GM19467 (cell line): ENCODE results near the gene KRTAP5-8.
"Not testable (repeated sequence)": the region's sequence is repeated elsewhere in the genome, so short reads cannot be mapped to it uniquely, and the experiment has no call there.

Experiments used
- ATAC-seq: cut with Tn5 transposase; IDR thresholded peaks from one replicate; pipeline ENCODE4 v1.9.1; 2021; ENCODE audit warnings: mild to moderate bottlenecking, moderate library complexity; ENCODE audit not compliant: unreplicated experiment

KRTAP5-8 gene

DNA sequence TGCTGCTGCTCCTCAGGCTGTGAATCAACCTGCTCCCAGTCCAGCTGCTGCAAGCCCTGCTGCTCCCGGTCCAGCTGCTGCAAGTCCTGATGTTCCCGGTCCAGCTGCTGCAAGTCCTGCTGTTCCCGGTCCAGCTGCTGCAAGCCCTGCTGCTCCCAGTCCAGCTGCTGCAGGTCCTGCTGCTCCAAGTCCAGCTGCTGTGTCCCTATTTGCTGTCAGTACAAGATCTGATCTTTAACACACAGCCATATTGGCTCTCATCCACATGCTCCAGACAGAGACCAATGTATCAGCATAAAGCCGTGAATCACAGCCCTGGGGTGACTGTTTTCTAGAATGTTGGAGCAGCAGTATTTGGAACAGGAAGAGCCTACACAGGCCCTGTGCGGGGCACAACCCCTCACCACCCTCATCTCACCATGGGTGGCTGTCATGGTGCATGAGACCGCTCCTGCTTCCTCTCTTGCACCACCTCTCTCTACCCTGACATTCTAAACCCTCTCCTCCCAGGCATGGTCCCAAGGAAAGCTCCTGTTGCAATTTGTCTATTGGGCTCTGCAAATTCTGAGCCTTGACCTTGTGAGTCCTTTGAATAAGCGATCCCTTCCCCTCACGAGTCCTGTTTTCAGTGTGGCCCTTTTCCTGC lies 31.0 kb downstream of the KRTAP5-8 start:
- ATAC-seq: no peak

DNA sequence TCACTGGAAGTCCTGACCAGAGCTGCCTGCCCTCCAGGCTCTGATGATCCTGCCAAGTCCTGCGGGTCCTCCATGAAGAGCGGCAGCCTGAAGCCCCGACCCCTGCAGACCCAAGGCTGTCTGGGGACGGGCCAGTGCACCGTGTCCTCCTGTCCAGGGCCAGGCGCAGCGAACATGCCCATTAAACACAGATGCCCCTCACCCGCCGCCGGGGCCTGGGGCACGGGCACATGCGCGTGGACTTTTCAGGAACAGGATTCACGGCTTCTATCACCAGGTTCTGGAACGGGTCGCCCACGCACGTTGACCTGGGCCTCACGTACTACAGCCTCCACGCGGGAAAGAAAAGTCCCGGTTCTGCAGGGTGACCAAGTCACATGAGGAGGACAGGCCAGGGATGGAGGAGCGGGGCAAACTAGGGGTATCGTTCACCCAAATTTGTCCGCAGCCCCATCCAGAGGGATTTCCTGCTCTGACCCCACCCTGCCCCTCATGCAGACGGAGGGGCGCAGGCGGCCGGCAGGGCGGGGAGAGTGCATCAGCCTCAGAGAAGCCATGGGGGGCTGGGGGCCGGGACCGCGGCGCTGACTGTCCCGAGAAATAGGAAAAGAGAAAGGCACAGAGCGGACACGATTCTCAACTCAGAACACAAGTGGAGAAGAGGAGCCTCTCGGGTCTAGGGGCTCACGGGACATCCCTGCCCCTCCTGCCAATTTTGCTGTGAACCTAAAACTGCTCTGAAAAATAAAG lies 33.5 kb downstream of the KRTAP5-8 start:
- not testable (repeated sequence) for ATAC-seq

- ATAC-seq: no peak
Observed at GRCh38 chr11:71572811-71573210, 35.0 kb downstream of the KRTAP5-8 start.

DNA sequence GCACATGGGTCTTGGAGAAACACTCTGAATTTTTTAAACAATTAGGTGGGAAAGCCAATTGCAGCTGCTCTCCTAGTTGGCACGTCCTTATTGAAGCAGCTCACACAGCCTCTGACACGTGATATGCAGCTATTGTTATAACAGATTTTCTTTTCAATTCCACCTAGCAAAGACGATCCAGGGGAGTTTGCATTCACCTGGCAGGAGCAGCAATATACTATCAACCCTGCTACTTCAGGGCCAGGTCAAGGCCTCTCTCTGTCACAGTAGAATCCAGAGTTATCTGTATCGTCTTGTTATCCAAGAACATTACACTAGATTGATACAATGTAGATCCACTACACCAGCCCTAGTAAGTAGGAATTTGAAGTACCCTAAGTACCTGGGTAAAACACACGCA lies 36.6 kb downstream of the KRTAP5-8 start:
- ATAC-seq: no peak

DNA sequence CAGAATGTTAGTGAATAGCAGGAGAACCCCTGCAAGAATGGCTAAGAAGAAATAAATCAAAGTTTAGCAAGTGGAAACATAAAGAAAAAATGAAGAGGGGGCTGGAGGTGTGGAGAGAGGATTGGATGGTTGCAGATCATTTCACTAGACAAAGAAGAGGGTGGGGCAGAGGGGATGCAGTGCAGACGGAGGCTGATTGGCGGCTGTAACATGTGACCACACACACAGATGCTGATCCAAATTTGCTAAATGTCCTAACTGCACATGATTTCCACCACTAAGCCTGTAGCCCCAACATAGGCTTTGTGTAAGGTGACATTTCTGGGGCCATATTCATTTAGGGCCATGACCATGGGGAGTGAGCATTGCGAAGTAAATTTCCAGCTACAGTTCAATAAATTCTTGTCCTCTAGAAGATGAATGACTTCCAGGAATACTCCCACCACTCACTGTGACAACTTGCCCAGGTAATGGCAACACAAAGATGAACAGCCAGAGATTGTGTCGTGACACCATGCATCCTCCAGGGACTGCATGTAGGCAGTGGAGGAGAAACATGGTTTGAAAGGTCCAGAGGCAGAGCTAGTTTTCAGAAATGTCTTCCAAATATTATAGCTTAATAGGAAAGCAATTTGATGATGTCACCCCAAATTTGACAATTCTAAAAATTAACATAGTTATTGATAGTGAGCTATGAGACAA lies 38.0 kb downstream of the KRTAP5-8 start:
- no peak for ATAC-seq

GRCh38 chr11:71576688-71577465 lies 39.1 kb downstream of the KRTAP5-8 start:
- not testable (repeated sequence) for ATAC-seq

DNA sequence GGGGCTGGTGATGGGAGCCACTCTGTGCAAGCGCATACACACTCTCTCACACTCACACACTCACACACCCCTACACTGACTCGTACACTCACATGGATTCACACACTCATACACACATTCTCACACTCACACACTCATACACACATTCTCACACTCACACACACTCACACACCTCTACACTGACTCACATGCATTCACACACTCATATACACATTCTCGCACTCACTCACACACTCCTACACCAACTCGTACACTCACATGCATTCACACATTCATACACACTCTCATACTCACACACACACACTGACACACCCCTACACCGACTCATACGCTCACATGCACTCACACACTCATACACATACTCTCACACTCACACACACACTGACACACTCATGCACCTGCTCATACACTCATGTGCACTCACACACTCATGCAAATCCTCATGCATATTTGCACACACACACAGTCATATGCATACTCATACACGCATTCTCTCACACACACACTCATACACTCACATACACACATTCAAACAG lies 39.7 kb downstream of the KRTAP5-8 start:
- no peak for ATAC-seq

DNA sequence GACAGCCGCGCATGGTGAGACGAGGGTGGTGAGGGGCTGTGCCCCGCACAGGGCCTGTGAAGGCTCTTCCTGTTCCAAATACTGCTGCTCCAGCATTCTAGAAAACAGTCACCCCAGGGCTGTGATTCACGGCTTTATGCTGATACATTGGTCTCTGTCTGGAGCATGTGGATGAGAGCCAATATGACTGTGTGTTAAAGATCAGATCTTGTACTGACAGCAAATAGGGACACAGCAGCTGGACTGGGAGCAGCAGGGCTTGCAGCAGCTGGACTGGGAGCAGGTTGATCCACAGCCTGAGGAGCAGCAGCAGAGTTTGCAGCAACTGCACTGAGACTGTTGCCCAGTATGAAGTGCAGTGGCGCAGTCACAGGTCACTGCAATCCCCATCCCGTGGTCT lies 41.7 kb downstream of the KRTAP5-8 start:
- not testable (repeated sequence) for ATAC-seq

DNA sequence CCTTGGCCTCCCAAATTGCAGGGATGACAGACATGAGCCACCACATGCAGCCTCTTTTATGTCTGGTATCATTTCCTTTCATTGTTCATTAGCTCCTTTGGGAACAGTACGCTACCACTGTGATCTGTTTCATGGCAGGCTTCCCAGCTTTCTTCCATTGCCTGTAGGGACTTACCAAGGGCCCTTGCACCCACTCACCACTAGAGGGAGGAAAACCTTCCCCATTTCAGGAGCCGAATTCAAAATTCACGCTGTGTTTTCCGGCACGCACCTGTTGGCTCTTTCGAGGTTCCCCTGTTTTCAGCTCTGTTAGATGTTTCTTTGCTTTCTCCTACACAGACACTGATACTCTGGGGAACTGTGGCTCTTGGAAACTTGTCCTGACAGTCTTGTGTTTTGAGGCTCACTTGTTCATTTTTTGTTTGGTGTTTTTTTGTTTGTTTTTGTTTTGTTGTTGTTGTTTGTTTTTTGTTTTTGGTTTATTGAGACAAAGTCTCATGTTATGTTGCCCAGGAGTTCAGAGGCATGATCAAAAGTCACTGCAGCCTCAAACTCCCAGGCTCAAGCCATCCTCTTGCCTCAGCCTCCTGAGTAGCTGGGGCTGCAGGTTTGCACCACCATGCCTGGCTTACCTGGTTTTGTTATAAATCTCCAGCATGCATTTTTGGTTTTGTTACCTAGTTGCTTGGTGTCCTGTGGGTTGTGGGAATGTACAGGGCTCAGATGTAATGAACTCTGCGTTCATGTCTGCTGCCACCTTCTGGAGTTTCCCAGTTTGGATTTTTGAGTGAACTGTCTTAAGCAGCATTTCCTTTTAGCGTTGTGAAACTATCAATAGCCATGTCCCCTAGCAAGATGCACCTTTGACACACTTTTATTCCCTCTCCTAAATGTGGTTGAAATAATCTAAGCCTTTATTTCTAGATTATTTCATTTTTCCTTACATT lies 42.5 kb downstream of the KRTAP5-8 start:
- no peak for ATAC-seq

GRCh38 chr11:71581826-71582225 lies 44.0 kb downstream of the KRTAP5-8 start:
- ATAC-seq: no peak

GRCh38 chr11:71582309-71582895 lies 44.6 kb downstream of the KRTAP5-8 start, which contains the start of gene KRTAP5-11:
Gene KRTAP5-11 (minus strand): TSS chr11:71582875. CDS start chr11:71582837, 38 bp downstream.
- no peak for ATAC-seq

- not testable (repeated sequence) for ATAC-seq
Observed at GRCh38 chr11:71582969-71583368, 45.1 kb downstream of the KRTAP5-8 start.

- ATAC-seq: not testable (repeated sequence)
Observed at GRCh38 chr11:71585673-71586072, 47.8 kb downstream of the KRTAP5-8 start.

GRCh38 chr11:71588314-71588713 lies 50.5 kb downstream of the KRTAP5-8 start:
- ATAC-seq: not testable (repeated sequence)
